Stimulated activated CD8-positive, alpha-beta memory T cell treated with anti-CD3 and anti-CD28 coated beads, Interleukin-15, amount 100 ng/mL, for 24 hours (primary cell): ENCODE measurements around the gene SPX.

ENCODE experiments used
- DNase-seq: peaks from one replicate; pipeline ENCODE4 v3.0.0-alpha.2; 2020; ENCODE audit warnings: low read depth

Gene SPX

GRCh38 chr12:21538061-21538653 is 12.1 kb downstream of the SPX start:
- no peak for DNase-seq

- DNase-seq = no peak
Observed at GRCh38 chr12:21539797-21540196, 13.7 kb downstream of the SPX start.

DNA sequence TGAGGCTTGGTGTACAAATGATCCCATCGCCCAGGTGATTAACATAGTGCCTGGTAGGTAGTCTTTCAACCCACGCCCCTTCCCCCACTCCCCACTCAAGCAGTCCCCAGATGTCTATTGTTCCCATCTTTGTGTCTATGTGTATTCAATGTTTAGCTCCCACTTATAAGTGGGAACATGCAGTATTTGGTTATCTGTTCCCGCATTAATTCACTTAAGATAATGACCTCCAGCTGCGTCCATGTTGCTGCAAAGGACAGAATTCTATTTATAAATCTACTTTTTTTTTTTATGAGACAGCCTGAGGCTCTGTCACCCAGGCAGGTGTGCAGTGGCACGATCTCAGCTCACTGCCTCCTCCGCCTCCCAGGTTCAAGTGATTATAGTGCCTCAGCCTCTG is 15.7 kb downstream of the SPX start:
- no peak for DNase-seq

DNA sequence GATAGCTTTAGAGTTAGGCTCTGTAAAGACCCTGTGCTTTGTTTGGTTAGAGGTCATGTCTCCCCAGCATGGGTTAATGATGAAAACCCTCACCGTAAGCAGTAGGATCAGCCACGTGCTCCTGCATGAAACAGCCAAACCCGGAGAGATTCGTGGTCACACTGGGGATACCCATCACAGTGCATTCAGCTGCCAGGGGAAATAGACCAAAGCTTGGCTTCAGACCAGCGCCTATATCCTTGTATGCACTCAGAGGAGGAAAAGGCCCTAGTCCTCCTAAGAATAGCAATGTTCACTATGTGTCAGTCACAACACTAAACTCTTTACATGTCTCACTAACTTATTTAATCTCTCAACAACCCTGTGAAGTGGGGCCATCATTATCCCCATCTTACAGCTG is 16.3 kb downstream of the SPX start:
- no peak for DNase-seq

- DNase-seq = no peak
Observed at GRCh38 chr12:21543151-21543550, 17.1 kb downstream of the SPX start.

- no peak for DNase-seq
Observed at GRCh38 chr12:21545557-21545956, 19.5 kb downstream of the SPX start.

GRCh38 chr12:21546716-21547115 is 20.6 kb downstream of the SPX start:
- no peak for DNase-seq

GRCh38 chr12:21547437-21547836 is 21.3 kb downstream of the SPX start:
- DNase-seq = no peak

DNA sequence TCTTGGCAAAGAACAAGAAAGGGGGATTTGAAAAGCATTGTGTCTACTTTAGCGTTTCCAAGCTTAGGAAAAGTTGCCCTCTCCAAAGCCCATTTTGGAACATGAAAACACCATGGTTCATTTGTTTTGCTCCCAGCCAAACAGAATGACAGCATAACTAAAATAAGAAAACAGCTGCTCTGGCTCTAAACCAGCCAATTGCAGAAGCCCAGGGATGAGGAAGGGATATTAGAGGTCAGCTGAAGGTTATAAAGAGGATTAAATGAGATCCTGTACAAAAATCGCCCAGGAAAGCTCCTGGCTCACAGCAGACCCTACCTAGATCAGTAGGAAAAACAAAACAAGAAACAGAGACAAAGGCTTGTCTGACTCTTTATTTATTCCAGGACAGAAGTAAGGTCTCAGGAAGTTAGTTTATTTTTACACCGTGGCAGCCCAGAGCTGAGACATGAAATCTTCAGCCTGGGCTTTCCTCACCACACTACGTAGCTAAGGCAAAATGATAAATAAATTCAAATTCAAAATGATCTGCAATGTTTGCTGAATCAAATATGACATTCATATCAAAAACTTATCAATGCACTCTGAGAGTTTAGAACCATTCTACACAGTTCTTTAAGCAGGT is 25.9 kb downstream of the SPX start:
- no peak for DNase-seq

GRCh38 chr12:21552635-21553328 is 26.7 kb downstream of the SPX start:
- no peak for DNase-seq

- DNase-seq = no peak
Observed at GRCh38 chr12:21553329-21553675, 27.2 kb downstream of the SPX start.

DNA sequence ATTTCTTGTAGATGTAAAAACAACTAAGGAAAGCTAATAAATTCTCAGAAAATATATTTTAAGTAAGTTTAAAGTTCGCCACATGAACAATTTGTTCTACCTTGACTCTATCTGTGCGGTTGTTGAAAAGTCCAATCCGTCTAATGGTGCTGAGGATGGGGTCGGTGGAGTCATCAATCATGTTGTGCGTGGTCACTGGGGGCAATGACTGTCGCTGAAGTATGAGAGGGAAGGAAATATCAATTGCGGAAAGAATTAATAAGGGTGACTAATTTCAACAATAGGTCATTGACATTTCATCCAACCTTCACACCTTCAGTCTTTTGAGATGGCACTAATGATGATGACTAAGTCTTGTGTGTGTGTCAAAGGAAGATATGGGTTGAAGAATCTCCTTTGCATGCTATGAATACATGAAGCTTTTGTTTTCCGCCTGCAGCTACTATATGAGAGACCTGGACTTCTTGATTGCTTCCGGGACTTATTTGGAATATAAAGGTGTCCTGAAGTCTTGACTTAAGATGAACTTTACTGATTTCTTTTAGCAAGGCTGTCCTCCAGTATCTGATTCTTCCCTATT is 32.1 kb downstream of the SPX start:
- no peak for DNase-seq

DNA sequence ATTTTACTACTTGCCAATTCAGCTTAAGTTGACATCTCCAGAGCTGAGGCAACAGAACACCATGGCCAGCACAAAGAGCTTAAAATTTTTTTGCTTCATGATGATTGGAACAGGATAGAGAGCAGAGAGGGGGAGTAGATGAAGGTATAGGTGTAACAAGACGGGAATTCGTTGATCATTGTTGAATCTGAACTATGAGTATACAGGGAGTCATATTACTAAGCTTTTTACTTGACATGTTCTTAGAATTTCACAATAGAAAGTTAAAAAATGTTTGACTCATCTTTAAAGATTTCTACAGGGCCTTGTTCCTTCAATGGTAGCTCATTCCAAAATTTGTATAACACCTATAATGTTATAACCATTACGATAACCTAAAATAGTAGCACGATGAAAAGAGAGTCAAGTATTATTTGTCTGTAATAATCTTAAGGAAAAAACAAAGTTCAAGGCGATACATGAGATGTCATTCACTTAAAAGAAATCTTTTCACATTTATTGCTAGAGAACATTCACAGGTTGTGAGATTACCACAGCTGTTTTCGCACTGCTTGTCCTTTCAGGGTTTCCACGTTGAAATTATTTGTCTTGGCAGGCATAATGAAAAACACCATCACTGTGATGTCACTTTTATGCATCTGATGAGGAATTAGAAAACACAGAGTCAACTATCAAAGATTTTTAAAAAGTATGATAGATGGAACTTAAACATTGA is 33.9 kb downstream of the SPX start:
- no peak for DNase-seq

GRCh38 chr12:21561158-21561557 is 35.1 kb downstream of the SPX start:
- DNase-seq = no peak

DNA sequence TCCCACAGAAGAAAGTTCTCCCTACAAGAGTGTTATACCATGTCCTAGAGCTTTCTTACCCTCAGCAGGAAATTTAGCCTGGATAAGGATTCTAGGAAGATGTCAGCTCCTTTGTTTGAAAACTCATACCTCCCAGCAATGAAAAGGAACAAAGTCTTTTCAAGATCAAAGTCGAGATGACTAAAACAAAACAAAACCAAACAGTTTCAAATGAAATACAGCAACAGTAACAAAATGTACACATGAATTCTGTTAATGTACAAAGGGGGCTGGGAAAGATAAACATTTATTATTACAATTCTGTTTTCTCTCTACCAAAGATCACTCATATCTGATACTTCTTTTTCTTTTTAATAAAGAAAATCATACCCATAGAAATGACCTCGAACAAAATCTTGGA is 36.8 kb downstream of the SPX start:
- DNase-seq = no peak

- no peak for DNase-seq
Observed at GRCh38 chr12:21566223-21566906, 40.3 kb downstream of the SPX start.

- DNase-seq = no peak
Observed at GRCh38 chr12:21566907-21567394, 40.9 kb downstream of the SPX start.

DNA sequence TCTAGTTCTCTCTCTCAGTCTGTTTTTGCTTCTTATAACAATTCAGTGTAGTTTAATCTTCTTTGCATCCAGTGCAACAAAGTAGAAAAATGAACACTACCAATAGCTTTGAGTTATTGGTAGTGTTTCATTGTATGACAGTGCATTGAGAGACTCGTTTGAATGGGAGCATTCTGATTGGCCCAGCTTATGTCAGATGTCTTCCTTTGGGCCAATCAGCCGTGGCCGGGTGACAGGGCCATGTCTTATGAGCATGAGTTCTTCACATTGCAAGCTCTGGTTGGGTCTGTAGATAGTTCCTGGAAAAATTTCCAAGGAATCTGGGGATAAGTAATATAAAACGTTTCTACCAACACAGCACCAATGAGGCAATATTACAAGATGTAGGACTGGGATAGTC is 42.0 kb downstream of the SPX start:
- no peak for DNase-seq

DNA sequence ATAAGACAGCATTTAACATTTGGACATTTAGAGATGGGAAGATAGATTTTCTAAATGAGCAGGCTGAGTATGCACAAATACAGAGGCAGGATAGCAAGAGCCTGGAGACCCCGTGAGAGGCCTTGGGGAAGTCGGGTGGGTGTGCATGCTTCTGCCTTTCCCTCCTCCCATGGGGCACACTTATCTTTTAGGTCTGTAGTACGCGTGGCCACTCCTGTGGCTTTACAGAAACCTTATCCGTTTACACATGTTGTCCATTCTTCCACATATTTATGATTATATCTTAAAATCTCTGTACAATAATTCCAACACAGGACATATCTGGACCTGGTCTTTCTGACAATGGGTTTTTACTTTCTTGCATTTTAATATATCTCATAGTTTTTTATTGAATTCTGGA is 45.0 kb downstream of the SPX start:
- DNase-seq = no peak

- DNase-seq = no peak
Observed at GRCh38 chr12:21573733-21574358, 47.8 kb downstream of the SPX start.

GRCh38 chr12:21576431-21576830 is 50.3 kb downstream of the SPX start:
- DNase-seq = no peak

- DNase-seq = no peak
Observed at GRCh38 chr12:21577516-21577915, 51.4 kb downstream of the SPX start.
